LNCaP clone FGC (cell line): ENCODE results near the gene KIAA2012.
"Not testable (repeated sequence)": the region's sequence is repeated elsewhere in the genome, so short reads cannot be mapped to it uniquely, and the experiment has no call there.

Experiments
- DNase-seq: peaks from one replicate; pipeline ENCODE4 v3.0.0-alpha.2; 2011; ENCODE audit warnings: low read depth
- H3K4me3 ChIP-seq: 2 replicates; pipeline ENCODE4 v1.5.1; 2011; ENCODE audit warnings: mild to moderate bottlenecking, low read depth, low read length, control low read depth
- TF ChIP-seq, protein P1 (sequence below): IDR thresholded peaks from 2 replicates; pipeline ENCODE4 v1.5.1; 2012; ENCODE audit warnings: mild to moderate bottlenecking; ENCODE audit not compliant: control insufficient read depth, insufficient read depth; ENCODE audit errors: extremely low read depth

KIAA2012 gene

DNA sequence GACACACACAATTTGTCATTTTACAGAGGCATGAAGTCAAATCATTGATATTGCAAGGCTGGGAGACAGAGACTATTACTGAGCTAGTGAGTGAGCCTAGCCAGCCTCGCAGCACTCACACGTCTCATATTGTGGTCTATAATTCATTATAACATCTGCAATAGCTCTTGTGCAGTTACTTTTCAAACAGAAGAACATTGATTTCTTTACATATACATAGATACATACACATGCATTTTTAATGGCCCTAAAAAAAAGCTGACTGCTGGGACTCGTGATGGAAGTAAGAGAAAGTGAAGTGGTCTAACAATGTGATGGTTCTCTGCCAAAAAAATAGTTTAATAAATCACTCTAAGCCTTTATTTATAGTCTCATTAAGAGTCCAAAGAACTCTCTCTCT, 56.8 kb downstream of the KIAA2012 start:
- no peak overlapping the region for H3K4me3 ChIP-seq
- TF ChIP-seq, protein P1, sequence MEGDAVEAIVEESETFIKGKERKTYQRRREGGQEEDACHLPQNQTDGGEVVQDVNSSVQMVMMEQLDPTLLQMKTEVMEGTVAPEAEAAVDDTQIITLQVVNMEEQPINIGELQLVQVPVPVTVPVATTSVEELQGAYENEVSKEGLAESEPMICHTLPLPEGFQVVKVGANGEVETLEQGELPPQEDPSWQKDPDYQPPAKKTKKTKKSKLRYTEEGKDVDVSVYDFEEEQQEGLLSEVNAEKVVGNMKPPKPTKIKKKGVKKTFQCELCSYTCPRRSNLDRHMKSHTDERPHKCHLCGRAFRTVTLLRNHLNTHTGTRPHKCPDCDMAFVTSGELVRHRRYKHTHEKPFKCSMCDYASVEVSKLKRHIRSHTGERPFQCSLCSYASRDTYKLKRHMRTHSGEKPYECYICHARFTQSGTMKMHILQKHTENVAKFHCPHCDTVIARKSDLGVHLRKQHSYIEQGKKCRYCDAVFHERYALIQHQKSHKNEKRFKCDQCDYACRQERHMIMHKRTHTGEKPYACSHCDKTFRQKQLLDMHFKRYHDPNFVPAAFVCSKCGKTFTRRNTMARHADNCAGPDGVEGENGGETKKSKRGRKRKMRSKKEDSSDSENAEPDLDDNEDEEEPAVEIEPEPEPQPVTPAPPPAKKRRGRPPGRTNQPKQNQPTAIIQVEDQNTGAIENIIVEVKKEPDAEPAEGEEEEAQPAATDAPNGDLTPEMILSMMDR: no peak

DNA sequence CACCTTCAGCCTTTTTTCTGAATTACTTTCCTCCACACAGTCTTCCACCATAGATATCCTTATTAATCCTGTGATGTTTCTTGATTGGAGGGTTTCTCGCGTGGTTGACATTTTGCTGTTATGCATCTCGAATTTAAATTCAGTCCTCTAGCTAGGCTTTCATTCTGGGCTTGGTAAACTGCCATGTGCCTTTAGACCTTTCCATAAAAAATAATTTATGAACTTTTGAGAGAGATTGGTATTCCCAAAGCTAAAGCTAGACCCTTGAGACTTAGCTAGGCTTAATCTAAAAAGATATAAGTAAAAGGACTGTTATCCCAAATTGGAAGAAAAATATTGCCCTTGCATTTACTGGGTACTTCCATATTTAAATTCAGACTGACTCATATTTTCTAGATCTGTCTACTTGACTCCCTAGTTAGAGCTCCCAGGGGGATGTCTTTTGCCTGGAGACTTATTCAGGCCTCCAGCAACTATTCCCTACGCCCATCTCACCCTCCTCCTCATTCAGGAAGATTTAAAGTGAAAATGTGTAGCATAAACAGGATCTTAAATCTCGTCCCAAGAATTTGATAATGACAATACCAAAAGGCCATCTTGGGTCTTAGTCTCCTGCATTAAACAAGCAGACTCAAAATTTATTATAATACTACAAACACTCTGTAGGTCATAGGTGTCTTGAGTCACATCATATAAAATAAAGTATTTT, 60.3 kb downstream of the KIAA2012 start:
- no peak overlapping the region for H3K4me3 ChIP-seq
- TF ChIP-seq, protein P1: no peak
- DNase-seq: no peak

More for the DNA sequence above, 56.8 kb downstream of the KIAA2012 start:
- no peak for DNase-seq

DNA sequence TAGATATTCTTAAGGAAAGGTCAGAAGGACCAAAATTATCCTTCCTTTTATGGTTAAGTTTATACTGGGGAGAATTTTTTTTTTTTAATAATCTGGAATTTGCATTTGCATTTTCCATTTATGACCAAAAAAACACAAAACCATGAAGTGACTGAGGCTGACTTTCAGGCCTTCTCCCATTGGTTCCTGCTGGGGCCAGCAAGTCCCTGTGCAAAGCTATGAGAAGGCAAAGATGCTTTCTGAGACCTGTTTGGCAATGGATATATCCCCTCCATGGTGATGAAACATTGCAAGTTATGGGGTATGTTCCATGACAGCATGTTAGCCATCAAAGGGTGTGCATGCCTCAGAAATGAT, 60.8 kb downstream of the KIAA2012 start:
- no peak for DNase-seq
- no peak overlapping the region for H3K4me3 ChIP-seq
- TF ChIP-seq, protein P1: no peak

DNA sequence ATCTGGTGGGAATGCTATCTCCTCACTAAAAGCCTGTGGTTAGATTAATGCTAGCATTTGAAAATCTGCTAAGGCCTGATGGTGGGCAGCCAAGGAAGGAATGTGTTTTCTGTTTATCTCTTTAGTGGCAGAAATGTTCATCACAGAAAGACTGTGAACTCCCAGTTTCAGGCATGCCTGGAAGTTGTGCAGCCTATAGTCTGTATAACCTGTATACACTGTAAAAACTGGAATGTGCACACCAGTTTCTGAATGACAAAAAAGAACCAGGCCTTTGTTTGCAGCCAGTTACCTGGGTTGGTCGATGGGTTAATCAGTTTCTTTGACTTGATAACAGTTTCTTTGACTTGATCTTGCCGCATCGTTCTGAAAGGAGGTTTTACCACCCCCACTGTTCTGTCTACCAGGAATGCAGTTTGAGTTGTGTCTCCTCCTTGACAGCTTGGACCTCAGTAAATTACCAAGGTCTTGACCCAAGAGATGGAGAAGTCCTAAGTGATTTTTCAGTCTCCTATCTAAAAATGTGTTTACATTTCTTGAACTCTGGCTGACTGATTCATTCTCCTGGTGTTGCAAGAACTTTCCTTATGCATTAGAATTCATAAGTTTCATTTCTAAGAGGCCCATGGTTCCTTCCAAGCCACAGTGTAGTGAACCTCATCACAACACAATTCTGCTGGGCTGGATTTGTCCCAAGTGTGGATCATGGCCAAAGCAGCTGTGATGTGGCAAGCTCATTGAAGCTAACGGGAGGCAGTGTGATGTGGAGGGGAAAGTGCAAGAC, 62.2 kb downstream of the KIAA2012 start:
- TF ChIP-seq, protein P1: no peak
- no peak for DNase-seq
- H3K4me3 ChIP-seq: no peak overlapping the region

DNA sequence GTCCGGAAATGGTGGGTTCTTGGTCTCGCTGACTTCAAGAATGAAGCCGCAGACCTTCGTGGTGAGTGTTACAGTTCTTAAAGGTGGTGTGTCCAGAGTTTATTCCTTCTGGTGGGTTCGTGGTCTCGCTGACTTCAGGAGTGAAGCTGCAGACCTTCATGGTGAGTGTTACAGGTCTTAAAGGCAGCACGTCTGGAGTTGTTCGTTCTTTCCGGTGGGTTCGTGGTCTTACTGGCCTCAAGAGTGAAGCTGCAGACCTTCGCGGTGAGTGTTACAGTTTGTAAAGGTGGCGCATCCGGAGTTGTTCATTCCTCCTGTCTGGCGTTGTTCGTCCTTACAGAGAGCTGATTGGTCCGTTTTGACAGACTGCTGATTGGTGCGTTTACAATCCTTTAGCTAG, 63.0 kb downstream of the KIAA2012 start:
- not testable (repeated sequence) for DNase-seq, H3K4me3 ChIP-seq

DNA sequence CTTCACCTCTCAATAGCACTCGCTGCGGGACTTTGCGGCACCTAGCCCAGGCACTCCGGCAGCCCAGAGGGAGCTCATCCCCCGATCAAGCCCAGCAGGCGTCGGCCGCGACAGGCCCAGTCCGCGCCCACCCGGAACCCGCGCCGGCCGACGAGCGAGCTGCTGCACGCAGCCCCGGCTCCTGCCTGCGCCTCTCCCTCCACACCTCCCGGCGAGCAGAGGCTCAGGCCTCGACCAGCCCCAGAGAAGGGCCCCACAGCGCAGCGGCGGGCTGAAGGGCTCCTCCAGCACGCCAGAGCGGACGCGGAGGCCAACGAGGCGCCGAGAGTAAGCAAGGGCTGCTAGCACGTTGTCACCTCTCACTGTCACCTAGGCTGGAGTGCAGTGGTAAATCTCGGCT, 63.5 kb downstream of the KIAA2012 start:
- DNase-seq: no peak
- no peak overlapping the region for H3K4me3 ChIP-seq
- TF ChIP-seq, protein P1: no peak

DNA sequence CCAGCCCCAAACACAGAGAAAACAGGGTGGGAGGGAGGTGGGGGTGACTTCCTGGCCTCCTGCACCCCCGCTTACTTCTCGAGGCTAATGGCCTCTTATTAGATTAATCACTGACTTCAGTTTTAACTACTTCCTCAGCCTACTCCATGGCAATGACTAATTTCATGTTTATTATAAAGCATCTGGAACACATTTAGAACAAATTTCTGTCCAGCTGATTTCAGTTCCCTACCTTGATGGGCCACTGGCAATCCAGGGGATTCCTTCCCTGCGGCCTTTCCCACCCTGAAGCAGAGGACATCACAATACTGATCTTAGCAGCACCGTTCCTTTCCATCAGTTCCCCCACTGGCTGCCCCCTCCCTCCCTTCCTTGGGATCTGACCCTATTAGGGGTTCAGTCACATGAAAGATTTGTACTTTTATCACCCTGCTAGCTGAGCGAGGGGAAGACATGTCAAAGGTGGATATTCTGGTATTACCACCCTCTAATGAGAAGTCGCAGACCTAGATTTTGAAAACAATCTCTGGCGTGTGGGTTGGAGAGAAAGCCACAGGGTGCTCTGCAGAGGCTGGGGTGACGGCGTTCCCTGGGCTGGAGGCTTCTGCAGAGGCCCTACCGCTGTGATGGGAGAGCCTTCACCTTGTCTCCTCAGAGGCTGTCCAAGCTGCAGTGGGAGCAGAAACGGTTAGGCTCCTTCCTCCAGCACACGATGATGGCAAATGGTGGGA, 67.6 kb downstream of the KIAA2012 start:
- no peak overlapping the region for H3K4me3 ChIP-seq
- no peak for DNase-seq
- TF ChIP-seq, protein P1: no peak
